Measurements from ENCODE around the gene PCARE. TPM values are rescaled to one million over a fixed set of nuclear protein-coding genes. Genes with fewer than 3 reads are reported as not detected.

The PCARE gene
- total and polyA plus RNA-seq, 3 donors from 2014 or later: 0.06 to 1.0 (median 0.76) TPM

- Histone ChIP-seq H3K36me3 (ENCODE audit: low read depth, missing control alignments) (no peaks in the 10 kb centered on the region), H3K9me3 (no peaks in the 10 kb centered on the region), H3K4me1 (peaks cover 11% of the 10 kb centered on the region), H3K27ac (no peak overlapping the region), H3K27me3 (no peaks in the 10 kb centered on the region), H3K4me3 (no peak overlapping the region)
- intact Hi-C loops (cut with DNase I; ENCODE audit: low total_unique reads): no loop called here
- TF ChIP-seq, protein P1, sequence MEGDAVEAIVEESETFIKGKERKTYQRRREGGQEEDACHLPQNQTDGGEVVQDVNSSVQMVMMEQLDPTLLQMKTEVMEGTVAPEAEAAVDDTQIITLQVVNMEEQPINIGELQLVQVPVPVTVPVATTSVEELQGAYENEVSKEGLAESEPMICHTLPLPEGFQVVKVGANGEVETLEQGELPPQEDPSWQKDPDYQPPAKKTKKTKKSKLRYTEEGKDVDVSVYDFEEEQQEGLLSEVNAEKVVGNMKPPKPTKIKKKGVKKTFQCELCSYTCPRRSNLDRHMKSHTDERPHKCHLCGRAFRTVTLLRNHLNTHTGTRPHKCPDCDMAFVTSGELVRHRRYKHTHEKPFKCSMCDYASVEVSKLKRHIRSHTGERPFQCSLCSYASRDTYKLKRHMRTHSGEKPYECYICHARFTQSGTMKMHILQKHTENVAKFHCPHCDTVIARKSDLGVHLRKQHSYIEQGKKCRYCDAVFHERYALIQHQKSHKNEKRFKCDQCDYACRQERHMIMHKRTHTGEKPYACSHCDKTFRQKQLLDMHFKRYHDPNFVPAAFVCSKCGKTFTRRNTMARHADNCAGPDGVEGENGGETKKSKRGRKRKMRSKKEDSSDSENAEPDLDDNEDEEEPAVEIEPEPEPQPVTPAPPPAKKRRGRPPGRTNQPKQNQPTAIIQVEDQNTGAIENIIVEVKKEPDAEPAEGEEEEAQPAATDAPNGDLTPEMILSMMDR (IDR thresholded peaks at IDR 0.05): no peak
- no peak for TF ChIP-seq POLR2A (IDR thresholded peaks at IDR 0.05)
- DNase-seq: no peak
- 64 to 70% methylated on average over 5 to 18 of the region's 19 CpGs for WGBS, 2 donors
Observed at GRCh38 chr2:29071032-29071975, 3.0 kb downstream of the PCARE start.

DNA sequence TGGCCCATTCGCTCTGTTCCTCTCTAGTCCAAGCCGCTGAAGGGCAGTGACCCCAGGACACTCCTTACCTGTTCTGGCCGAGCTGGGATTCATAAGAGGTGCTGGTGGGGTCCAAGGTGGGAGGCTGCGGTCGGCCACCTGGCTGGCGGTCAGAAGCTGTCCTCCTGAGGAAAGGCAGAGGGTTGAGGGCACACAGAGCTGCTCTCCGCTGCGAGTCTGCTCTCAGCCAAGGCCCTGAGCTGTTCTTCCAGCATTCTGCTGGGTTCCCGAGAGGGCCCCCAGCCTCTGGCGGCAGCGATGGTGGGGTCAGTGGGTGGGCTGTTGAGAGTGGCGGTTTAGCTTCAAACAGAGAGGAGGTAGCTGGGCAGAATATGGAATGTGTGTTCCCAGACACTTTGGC, 3.8 kb downstream of the PCARE start:
- intact Hi-C loops (cut with DNase I; ENCODE audit: low total_unique reads): no loop called here
- no peaks in the 10 kb centered on the region for H3K36me3 ChIP-seq (ENCODE audit: low read depth, missing control alignments)
- no peak overlapping the region for H3K27ac ChIP-seq
- TF ChIP-seq, protein P1 (IDR thresholded peaks at IDR 0.05): no peak
- TF ChIP-seq POLR2A (IDR thresholded peaks at IDR 0.05): no peak
- no peak for DNase-seq
- no peak overlapping the region for H3K4me3 ChIP-seq
- no peaks in the 10 kb centered on the region for H3K27me3 ChIP-seq
- H3K4me1 ChIP-seq: peaks cover 11% of the 10 kb centered on the region
- H3K9me3 ChIP-seq: no peaks in the 10 kb centered on the region
- WGBS, 2 donors: 43 to 62% methylated on average over 12 of the region's 12 CpGs

DNA sequence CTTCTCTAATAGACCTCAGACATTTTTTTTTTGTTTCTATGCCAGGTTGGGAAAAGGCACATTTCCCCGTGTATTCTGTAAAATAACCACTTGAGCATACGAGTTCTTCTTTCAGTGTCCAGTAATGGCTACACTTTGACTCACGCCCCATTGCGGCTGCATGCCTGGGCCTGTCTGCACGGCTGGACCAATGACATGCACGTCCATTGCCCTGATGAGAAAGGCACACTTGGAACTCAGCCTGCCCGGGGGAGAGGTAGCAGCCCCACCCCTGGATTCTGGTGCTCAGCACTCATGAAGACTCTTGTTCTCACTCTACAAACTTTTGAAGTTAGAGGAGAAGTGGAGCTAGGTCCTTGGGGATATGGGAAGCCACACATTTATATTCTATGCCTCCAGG, 5.8 kb downstream of the PCARE start:
- DNase-seq: no peak
- Histone ChIP-seq H3K4me3 (no peak overlapping the region), H3K27ac (no peak overlapping the region), H3K36me3 (ENCODE audit: low read depth, missing control alignments) (no peaks in the 10 kb centered on the region), H3K4me1 (peaks cover 29% of the 10 kb centered on the region), H3K27me3 (no peaks in the 10 kb centered on the region), H3K9me3 (no peaks in the 10 kb centered on the region)
- intact Hi-C loops (cut with DNase I; ENCODE audit: low total_unique reads): no loop called here
- TF ChIP-seq, protein P1 (IDR thresholded peaks at IDR 0.05): no peak
- no peak for TF ChIP-seq POLR2A (IDR thresholded peaks at IDR 0.05)
- WGBS, 2 donors: 85 to 88% methylated on average over 7 of the region's 7 CpGs

DNA sequence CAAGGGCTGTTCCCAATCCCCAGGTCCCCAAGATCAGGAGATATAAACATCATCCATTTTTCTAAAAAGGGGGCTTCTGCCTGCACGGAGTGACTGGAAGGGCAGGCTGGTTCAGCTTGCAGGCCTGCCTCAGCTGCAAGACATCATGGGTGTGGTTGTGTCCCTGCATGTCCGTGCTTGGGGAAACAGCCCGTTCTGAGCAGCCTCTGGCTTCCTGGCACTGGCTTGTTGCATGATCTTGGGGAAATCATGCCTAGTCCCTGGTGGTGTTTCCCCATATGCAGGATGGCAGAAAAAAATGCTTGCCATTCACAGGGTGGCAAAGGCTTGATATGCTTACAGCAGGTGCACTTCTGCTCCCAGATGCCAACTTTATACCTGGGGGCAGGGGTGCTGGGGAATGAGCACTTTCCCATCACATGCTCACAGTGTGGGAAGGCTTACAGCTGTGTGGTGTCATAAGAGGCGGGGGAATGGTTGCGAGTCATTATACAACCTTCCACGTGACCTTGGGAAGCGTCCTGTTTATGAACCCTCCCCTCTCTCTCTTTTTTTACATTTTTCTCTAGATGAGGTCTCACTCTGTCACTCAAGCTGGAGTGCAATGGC, 7.2 kb downstream of the PCARE start:
- intact Hi-C loops (cut with DNase I; ENCODE audit: low total_unique reads): no loop called here
- WGBS, 2 donors: 70 to 81% methylated on average over 7 of the region's 7 CpGs
- Histone ChIP-seq H3K9me3 (no peaks in the 10 kb centered on the region), H3K4me3 (no peak overlapping the region), H3K27me3 (no peaks in the 10 kb centered on the region), H3K4me1 (peaks cover 31% of the 10 kb centered on the region), H3K27ac (no peak overlapping the region), H3K36me3 (ENCODE audit: low read depth, missing control alignments) (no peaks in the 10 kb centered on the region)
- no peak for DNase-seq
- TF ChIP-seq, protein P1 (IDR thresholded peaks at IDR 0.05): no peak
- no peak for TF ChIP-seq POLR2A (IDR thresholded peaks at IDR 0.05)
